IgD-negative memory B cell (primary cell): ENCODE results near the gene KCNH6. TPM values are rescaled to one million over a fixed set of nuclear protein-coding genes. Genes with fewer than 3 reads are reported as not detected.

ENCODE experiments used
- H3K27ac Mint-ChIP-seq, 3 donors: one replicate each; pipeline ENCODE4 v1.8.0; 2020 to 2022; ENCODE audit warnings: mild to moderate bottlenecking in 3 of 3, mixed read lengths in 3 of 3, moderate library complexity in 1 of 3
- H3K27me3 Mint-ChIP-seq: one replicate; pipeline ENCODE4 v1.8.0; 2021; ENCODE audit warnings: mixed read lengths
- H3K36me3 Mint-ChIP-seq: one replicate; pipeline ENCODE4 v1.8.0; 2020; ENCODE audit warnings: mild to moderate bottlenecking, mixed read lengths
- H3K4me1 Mint-ChIP-seq, 3 donors: one replicate each; pipeline ENCODE4 v1.8.0; 2020 to 2022; ENCODE audit warnings: mixed read lengths in 3 of 3, mild to moderate bottlenecking in 1 of 3
- H3K4me3 Mint-ChIP-seq, 4 donors: one replicate each; pipeline ENCODE4 v1.8.0; 2020 to 2022; ENCODE audit warnings: mild to moderate bottlenecking in 4 of 4, mixed read lengths in 4 of 4, moderate library complexity in 3 of 4
- H3K9me3 Mint-ChIP-seq, 3 donors: one replicate each; pipeline ENCODE4 v1.8.0; 2020 to 2021; ENCODE audit warnings: mixed read lengths in 3 of 3, mild to moderate bottlenecking in 1 of 3
- polyA plus RNA-seq: library from polyadenylated mRNA; unstranded; fragments of 300-500 nt; fragmentation: Illumina TruSeq; gene quantifications from one replicate; pipeline ENCODE4 v1.2.3, GENCODE V29; 2021

The KCNH6 gene
- polyA plus RNA-seq, 1 donor from 2014 or later: not detected

DNA sequence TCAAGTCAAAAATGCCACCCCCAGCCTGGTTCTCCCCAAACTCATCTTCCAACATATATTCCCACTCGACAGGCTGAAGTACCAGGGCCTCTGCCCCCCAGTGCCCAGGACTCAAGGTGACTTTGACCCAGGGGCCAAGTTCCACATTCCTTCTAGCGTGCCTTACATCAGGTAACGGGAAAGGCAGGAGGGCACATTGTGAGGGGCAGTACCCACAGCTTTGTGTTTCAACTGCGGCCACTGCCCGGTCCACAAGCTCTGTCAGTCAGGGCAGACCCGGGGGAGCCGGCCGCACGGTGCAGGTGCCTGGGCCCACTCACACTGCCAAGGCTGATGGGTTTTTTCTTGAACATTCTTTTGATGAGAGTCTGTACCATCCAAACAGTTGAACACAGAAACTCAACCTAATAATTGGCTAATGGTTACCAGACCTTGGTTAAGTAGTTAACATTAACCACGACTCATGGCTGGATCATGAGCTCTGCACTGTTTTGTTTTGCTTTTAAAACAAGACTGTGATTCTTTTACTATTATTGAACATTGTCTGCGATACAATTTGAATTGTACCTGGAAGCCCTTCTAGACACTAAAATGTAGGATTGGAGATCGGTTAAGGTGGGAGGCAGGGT, 28.7 kb upstream of the KCNH6 start:
- Mint-ChIP-seq H3K27me3 (peaks cover 3% of the 10 kb centered on the region), H3K36me3 (no peaks in the 10 kb centered on the region), H3K9me3 (no peaks in the 10 kb centered on the region), H3K4me1 (no peaks in the 10 kb centered on the region), H3K4me3 (no peak overlapping the region), H3K27ac (no peak overlapping the region)

DNA sequence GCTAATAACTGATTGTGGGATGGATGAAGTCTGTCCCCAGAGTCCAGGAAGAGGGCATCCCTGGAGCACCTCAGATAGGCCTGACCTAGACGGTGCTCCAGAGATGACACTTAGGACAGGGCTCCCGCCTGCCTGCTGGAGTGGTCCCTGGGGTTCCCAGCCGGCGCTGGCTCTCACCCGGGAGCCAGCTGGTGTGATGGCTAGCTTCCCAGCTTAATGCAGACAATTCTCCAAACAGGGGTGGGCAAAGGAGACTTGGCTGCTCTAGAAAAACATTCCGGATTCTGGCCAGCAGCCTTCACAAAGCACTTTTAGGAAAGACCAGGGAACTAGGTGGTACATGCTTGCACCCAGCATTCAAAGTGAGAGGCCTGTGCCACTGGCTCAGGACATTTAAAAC, 27.7 kb upstream of the KCNH6 start:
- no peaks in the 10 kb centered on the region for H3K4me1 Mint-ChIP-seq
- peaks cover 5% of the 10 kb centered on the region for H3K27me3 Mint-ChIP-seq
- H3K27ac Mint-ChIP-seq: no peak overlapping the region
- no peak overlapping the region for H3K4me3 Mint-ChIP-seq
- H3K36me3 Mint-ChIP-seq: no peaks in the 10 kb centered on the region
- H3K9me3 Mint-ChIP-seq: no peaks in the 10 kb centered on the region

DNA sequence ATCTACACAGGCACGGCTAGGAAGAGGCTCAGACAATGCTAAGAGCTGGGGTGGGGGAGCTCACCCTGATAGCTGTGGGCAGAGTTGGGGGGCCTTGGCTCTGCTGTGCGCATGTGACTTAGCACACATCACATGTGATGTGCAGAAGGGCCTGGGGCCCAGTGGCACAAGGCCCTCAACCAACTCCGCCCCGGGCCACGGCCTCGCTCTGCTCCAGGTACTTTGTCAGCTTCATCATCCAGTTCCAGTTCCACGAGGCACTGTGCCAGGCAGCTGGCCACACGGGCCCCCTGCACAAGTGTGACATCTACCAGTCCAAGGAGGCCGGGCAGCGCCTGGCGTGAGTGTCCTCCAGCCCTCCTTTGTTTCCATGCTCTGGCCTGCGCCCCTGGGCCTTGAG, 27.0 kb upstream of the KCNH6 start:
- Mint-ChIP-seq H3K27me3 (peaks cover 8% of the 10 kb centered on the region), H3K9me3 (no peaks in the 10 kb centered on the region), H3K4me1 (no peaks in the 10 kb centered on the region), H3K4me3 (no peak overlapping the region), H3K36me3 (no peaks in the 10 kb centered on the region), H3K27ac (no peak overlapping the region)

DNA sequence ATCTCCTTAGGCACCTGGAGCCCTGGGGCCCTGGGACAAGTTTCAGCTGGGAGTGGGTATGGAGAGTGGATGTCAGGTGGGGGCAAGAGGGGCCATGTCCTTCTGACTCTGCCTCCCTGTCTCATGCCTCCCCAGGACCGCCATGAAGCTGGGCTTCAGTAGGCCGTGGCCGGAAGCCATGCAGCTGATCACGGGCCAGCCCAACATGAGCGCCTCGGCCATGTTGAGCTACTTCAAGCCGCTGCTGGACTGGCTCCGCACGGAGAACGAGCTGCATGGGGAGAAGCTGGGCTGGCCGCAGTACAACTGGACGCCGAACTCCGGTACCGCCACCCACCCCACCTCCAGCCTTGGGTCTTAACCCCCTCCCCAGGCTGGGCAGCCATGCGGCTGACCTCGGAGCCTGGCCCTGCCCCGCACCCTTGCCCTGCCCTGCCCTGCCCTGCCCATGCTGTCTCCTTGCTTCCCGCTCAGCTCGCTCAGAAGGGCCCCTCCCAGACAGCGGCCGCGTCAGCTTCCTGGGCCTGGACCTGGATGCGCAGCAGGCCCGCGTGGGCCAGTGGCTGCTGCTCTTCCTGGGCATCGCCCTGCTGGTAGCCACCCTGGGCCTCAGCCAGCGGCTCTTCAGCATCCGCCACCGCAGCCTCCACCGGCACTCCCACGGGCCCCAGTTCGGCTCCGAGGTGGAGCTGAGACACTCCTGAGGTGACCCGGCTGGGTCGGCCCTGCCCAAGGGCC, 26.3 kb upstream of the KCNH6 start:
- H3K4me1 Mint-ChIP-seq: no peaks in the 10 kb centered on the region
- H3K27ac Mint-ChIP-seq: no peak overlapping the region
- H3K4me3 Mint-ChIP-seq: no peak overlapping the region
- no peaks in the 10 kb centered on the region for H3K36me3 Mint-ChIP-seq
- peaks cover 8% of the 10 kb centered on the region for H3K27me3 Mint-ChIP-seq
- H3K9me3 Mint-ChIP-seq: no peaks in the 10 kb centered on the region

DNA sequence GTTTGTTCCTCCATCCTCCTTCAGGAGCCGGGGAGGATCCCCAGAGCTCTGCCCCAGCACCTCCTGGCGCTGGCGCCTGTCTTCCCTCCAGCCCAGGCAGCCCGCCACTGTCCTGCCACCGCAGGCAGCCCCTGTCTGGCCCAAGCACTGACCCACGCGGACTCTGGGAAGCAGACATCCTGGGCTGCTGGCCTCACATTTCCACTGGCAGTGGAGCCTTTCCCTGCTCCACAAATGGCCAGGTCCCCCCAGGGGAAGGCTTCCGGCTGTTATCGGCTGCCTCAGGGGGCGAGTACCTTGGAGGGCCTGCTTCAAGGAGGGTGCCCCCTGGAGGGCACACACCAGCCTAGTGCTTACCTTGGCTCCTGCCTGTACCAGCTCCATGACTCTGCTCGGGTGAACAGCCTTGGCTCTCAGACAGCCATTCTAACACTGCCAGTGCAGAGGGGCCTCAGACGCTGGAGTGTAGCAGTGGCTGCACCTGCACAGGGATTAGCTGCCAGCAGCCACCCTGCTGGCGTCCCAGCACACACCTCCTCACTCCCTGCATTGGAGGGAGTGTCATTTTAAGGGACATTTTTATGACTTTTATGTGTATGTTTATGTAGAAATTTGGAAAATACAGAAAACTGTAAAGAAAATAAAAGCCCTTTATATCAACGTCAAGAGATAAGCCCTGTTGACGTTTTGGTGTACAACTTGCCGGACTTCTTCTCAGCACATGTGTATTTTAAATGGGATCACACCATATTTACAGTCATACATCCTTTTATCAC, 25.3 kb upstream of the KCNH6 start:
- no peaks in the 10 kb centered on the region for H3K9me3 Mint-ChIP-seq
- peaks cover 8% of the 10 kb centered on the region for H3K27me3 Mint-ChIP-seq
- H3K27ac Mint-ChIP-seq: no peak overlapping the region
- no peaks in the 10 kb centered on the region for H3K36me3 Mint-ChIP-seq
- no peaks in the 10 kb centered on the region for H3K4me1 Mint-ChIP-seq
- H3K4me3 Mint-ChIP-seq: no peak overlapping the region

DNA sequence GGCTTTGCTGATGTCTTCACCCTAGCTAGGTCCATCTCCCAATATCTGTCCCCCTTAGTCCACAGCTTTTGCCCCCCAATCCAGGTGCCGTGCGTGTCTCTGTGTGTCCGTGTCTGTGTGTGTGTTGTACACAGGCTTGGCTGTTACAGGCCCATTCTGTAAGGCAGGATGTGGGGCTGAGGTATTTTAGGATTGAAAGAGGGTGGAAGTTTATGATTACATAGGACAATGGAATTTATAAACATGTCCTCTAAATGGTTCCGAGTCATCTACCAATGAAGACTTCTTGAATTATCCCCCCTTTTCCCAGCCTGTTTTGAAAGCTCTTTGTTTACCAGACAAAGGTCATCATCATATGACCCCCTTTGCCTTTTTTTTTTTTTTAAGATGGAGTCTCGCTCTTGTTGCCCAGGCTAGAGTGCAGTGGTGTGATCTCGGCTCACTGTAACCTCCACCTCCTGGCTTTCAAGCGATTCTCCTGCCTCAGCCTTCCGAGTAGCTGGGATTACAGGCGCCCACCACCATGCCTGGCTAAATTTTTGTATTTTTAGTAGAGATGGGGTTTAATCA, 24.4 kb upstream of the KCNH6 start:
- H3K27ac Mint-ChIP-seq: no peak overlapping the region
- H3K4me1 Mint-ChIP-seq: no peaks in the 10 kb centered on the region
- no peaks in the 10 kb centered on the region for H3K36me3 Mint-ChIP-seq
- no peak overlapping the region for H3K4me3 Mint-ChIP-seq
- H3K27me3 Mint-ChIP-seq: peaks cover 11% of the 10 kb centered on the region
- no peaks in the 10 kb centered on the region for H3K9me3 Mint-ChIP-seq

DNA sequence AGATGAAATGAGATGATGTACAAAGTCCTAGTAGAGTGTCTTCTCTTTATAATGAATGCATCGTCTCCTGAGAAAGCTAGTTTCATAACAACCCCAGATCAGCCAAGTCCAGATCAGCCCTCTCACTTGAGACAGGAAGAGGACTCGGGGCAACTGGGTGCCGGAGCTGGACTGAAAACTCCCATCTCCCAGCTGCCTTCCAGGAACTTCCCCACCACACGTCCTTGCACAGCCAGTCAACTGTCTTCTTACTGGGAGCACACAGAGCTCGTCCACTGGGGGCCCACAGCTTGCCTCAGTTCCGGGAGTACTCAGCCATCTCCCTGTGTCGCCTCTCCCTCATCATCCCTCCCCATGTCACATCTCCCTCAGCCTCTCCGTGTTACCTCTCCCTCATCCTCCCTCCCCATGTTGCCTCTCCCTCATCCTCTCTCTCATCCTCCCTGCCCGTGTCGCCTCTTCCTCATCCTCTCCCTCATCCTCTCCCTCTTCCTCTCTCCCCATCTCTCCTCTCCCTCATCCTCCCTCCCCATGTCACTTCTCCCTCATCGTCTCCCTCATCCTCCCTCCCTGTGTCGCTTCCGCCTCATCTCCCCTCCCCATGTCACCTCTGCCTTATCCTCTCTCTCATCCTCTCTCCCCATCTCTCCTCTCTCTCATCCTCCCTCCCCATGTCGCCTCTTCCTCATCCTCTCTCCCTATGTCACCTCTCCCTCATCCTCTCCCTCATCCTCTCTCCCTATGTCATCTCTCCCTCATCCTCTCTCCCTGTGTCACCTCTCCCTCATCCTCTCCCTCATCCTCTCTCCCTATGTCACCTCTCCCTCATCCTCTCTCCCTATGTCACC, 22.4 kb upstream of the KCNH6 start:
- Mint-ChIP-seq H3K36me3 (peaks cover 3% of the 10 kb centered on the region), H3K4me3 (no peak overlapping the region), H3K4me1 (no peaks in the 10 kb centered on the region), H3K27me3 (peaks cover 20% of the 10 kb centered on the region), H3K9me3 (peaks cover 0 to 6% (median 5%) of the 10 kb centered on the region in 3 donors), H3K27ac (no peak overlapping the region)

DNA sequence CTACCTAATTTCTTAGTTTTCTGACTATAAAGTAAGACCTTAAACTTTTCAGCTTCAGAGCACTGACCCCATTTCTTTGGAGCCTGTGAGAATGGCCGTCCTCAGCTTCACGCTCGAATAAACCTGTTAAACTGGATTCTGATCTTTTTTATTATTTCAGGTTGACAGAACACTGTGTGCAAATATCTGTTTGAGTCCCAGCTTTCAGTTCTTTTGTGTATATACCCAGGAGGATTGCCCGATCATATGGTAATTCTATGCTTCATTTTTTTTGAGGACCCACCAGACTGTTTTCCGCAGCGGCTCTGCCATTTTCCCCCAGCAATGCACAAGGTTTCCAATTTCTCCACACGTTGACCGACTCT, 19.8 kb upstream of the KCNH6 start:
- peaks cover 20% of the 10 kb centered on the region for H3K27me3 Mint-ChIP-seq
- H3K4me3 Mint-ChIP-seq: no peak overlapping the region
- H3K4me1 Mint-ChIP-seq: no peaks in the 10 kb centered on the region
- H3K27ac Mint-ChIP-seq: no peak overlapping the region
- peaks cover 4% of the 10 kb centered on the region for H3K36me3 Mint-ChIP-seq
- H3K9me3 Mint-ChIP-seq: peaks cover 0 to 8% (median 6%) of the 10 kb centered on the region in 3 donors

DNA sequence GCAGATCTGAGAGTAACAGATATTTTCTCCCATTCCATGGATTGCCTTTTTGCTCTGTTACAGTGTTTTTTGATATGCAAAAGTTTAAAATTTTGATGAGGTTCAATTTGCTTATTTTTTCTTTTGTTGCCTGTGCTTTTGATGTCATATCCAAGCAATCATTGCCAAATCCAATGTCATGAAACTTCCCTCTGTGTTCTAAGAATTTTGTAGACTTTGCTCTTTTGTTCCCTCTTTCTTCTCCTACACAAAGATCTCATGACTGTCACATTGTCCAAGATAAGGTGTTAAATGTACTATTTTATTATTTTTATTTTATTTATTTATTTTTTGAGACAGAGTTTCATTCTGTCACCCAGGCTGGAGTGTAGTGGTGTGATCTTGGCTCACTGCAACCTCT, 18.9 kb upstream of the KCNH6 start:
- Mint-ChIP-seq H3K9me3 (peaks cover 0 to 8% (median 6%) of the 10 kb centered on the region in 3 donors), H3K27ac (no peak overlapping the region), H3K4me3 (no peak overlapping the region), H3K27me3 (peaks cover 23% of the 10 kb centered on the region), H3K36me3 (peaks cover 4% of the 10 kb centered on the region), H3K4me1 (no peaks in the 10 kb centered on the region)

DNA sequence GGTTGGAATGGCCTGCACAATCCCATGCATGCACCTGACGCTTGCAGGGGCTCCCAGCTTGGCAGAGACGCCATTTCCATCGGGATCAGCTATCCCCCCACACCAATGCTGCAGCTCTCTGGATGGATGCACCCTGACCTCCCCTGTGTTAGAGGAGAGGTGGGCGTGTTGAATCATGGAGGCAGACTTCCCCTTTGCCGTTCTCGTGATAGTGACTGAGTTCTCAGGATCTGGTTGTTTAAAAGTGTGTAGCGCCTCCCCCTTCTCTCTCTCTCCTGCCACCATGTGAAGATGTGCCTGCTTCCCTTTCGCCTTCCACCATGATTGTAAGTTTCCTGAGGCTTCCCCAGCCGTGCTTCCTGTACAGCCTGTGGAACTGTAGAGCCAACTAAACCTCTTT, 17.8 kb upstream of the KCNH6 start:
- H3K4me1 Mint-ChIP-seq: no peaks in the 10 kb centered on the region
- peak overlapping the region in 1 of 3 donors; percentile 49 for H3K27ac Mint-ChIP-seq
- H3K36me3 Mint-ChIP-seq: peaks cover 4% of the 10 kb centered on the region
- peaks cover 20% of the 10 kb centered on the region for H3K27me3 Mint-ChIP-seq
- no peak overlapping the region for H3K4me3 Mint-ChIP-seq
- H3K9me3 Mint-ChIP-seq: peaks cover 0 to 8% (median 6%) of the 10 kb centered on the region in 3 donors

DNA sequence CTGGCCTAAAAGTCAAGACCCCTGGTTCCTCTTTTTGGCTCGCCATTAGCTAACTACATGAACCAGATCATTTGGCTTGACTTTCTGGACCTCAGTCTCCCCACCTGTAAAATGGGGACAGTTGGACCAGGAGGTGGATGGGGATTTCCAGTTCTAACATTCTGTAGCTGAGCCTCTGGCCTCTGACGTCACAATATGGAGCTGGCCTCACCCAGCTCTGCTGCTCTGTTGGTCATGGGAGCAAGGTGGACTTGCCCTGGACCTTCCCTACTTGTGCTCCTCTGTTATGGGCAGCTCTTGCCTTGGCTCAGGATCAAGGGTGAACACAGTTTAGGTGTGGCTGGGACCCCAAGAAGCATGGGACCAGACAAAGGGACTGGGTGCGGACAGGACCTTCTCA, 16.5 kb upstream of the KCNH6 start:
- Mint-ChIP-seq H3K4me3 (no peak overlapping the region), H3K27me3 (peaks cover 17% of the 10 kb centered on the region), H3K36me3 (peaks cover 4% of the 10 kb centered on the region), H3K4me1 (no peaks in the 10 kb centered on the region), H3K27ac (no peak overlapping the region), H3K9me3 (peaks cover 0 to 8% (median 6%) of the 10 kb centered on the region in 3 donors)

DNA sequence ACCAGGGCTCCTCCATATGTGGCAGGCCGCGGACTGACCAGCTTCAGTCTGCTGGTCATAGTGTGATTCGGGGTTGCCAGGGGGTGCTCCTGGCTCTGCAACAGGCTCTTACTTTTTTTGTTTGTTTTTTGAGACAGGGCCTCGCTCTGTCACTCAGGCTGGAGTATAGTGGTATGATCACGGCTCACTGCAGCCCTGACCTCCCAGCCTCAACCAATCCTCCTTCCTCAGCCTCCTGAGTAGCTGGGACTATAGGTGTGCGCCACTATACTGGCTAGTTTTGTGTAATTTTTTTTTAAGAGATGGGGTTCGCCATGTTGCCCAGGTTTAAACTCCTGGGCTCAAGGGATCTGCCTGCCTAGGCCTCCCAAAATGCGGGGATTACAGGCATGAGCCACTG, 11.8 kb upstream of the KCNH6 start:
- Mint-ChIP-seq H3K9me3 (no peaks in the 10 kb centered on the region), H3K36me3 (peaks cover 1% of the 10 kb centered on the region), H3K27ac (no peak overlapping the region), H3K4me1 (no peaks in the 10 kb centered on the region), H3K27me3 (peaks cover 9% of the 10 kb centered on the region), H3K4me3 (no peak overlapping the region)

DNA sequence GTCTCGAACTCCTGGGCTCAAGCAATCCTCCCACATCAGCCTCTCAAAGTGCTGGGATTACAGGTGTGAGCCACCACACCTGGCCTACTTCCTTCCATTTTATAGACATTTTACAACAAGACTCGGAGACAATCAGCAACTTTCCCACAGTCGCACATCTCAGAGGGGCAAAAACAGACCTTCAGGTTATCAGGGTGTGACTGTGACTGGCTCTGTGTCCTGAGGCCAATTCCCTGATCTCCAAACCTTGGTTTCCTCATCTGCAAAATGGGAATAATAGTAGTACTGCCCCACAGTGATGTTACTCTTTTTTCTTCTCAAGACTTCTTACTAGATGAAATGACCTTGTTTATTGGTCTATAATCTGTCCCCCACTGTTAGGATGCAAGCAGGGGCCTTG, 10.8 kb upstream of the KCNH6 start:
- H3K27me3 Mint-ChIP-seq: peaks cover 11% of the 10 kb centered on the region
- H3K4me1 Mint-ChIP-seq: no peaks in the 10 kb centered on the region
- H3K36me3 Mint-ChIP-seq: no peaks in the 10 kb centered on the region
- H3K4me3 Mint-ChIP-seq: no peak overlapping the region
- no peak overlapping the region for H3K27ac Mint-ChIP-seq
- no peaks in the 10 kb centered on the region for H3K9me3 Mint-ChIP-seq

DNA sequence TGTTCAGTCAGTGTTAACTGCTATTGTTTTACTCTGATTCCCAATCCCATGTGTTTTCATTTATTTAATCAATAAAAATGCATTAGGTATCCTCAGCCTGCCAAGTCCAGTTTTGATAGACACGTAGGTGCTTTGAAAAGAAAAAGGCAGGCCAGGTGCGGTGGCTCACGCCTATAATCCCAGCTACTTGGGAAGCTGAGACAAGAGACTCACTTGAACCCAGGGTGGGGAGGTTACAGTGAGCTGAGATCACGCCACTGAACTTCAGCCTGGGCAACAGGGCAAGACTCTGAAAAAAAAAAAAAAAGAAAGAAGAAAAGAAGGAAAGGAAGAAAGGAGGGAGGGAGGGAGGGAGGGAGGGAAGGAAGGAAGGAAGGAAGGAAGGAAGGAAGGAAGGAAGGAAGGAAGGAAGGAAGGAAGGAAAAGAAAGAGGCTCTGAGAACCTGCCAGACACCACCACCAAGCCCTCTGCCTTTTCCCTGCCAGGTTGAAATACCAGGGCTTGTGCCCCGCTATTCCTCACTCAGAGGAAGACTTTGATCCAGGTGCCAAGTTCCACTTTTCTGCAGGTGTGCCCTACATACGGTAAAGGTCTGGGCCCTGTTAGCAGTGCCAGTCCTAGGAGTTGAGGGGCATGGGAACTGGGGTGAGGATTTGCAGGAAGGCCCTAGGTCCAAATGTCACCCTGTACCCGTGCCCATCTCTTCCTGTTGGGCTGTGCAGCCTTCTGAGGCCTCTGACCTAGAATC, 10.1 kb upstream of the KCNH6 start:
- Mint-ChIP-seq H3K9me3 (no peaks in the 10 kb centered on the region), H3K4me1 (no peaks in the 10 kb centered on the region), H3K27me3 (peaks cover 12% of the 10 kb centered on the region), H3K27ac (peak overlapping the region in 1 of 3 donors; percentile 31), H3K36me3 (no peaks in the 10 kb centered on the region), H3K4me3 (no peak overlapping the region)
